NCI-H526 (cell line): ENCODE data around the gene VAMP8.
"Not testable (repeated sequence)": the region's sequence is repeated elsewhere in the genome, so short reads cannot be mapped to it uniquely, and the experiment has no call there.

ENCODE experiments used
- DNase-seq, 2 experiments: peaks; one replicate each; lab custom pipeline; 2025; lab: John Stamatoyannopoulos, UW

VAMP8 gene

GRCh38 chr2:85547089-85547858 is 30.1 kb upstream of the VAMP8 start:
- no peak for DNase-seq

- no peak for DNase-seq
Measured at GRCh38 chr2:85547859-85548607, 29.4 kb upstream of the VAMP8 start.

- DNase-seq = no peak
Measured at GRCh38 chr2:85548608-85548900, 28.8 kb upstream of the VAMP8 start.

GRCh38 chr2:85549095-85549494 is 28.3 kb upstream of the VAMP8 start:
- DNase-seq = no peak

GRCh38 chr2:85549826-85550225 is 27.6 kb upstream of the VAMP8 start:
- DNase-seq = no peak

- DNase-seq = no peak
Measured at GRCh38 chr2:85550486-85550885, 26.9 kb upstream of the VAMP8 start.

- peak; percentile 74 to 84 for DNase-seq
Measured at GRCh38 chr2:85551698-85552678, 25.4 kb upstream of the VAMP8 start.

GRCh38 chr2:85553184-85553583 is 24.2 kb upstream of the VAMP8 start:
- DNase-seq = no peak

GRCh38 chr2:85554980-85555612 is 22.3 kb upstream of the VAMP8 start:
- no peak for DNase-seq

GRCh38 chr2:85557130-85557529 is 20.3 kb upstream of the VAMP8 start:
- DNase-seq = no peak

GRCh38 chr2:85558160-85558559 is 19.2 kb upstream of the VAMP8 start:
- DNase-seq = no peak

GRCh38 chr2:85560403-85560726 is 17.0 kb upstream of the VAMP8 start:
- not testable (repeated sequence) for DNase-seq

- no peak for DNase-seq
Measured at GRCh38 chr2:85560812-85561279, 16.5 kb upstream of the VAMP8 start.

GRCh38 chr2:85561280-85562212 is 15.8 kb upstream of the VAMP8 start, which contains the start of gene GGCX:
GGCX (minus strand) TSS chr2:85561493; CDS start chr2:85561428, 65 bp downstream.
- peak; percentile 90 to 98 for DNase-seq

GRCh38 chr2:85564144-85564563 is 13.2 kb upstream of the VAMP8 start:
- no peak for DNase-seq

GRCh38 chr2:85566265-85566664 is 11.1 kb upstream of the VAMP8 start:
- DNase-seq = no peak

GRCh38 chr2:85575739-85576138 is 1.6 kb upstream of the VAMP8 start:
- no peak for DNase-seq

- DNase-seq = no peak
Measured at GRCh38 chr2:85577063-85577385, 362 bp upstream of the VAMP8 start.

- DNase-seq = peak in 1 of 2 experiments; percentile 53
Measured at GRCh38 chr2:85578243-85579180, 1.1 kb downstream of the VAMP8 start.
